Measurements from ENCODE around the gene GSX2. TPM values are rescaled to one million over a fixed set of nuclear protein-coding genes. Genes with fewer than 3 reads are reported as not detected.

Gene GSX2
- total RNA-seq, 1 donor from 2014 or later: not detected

DNA sequence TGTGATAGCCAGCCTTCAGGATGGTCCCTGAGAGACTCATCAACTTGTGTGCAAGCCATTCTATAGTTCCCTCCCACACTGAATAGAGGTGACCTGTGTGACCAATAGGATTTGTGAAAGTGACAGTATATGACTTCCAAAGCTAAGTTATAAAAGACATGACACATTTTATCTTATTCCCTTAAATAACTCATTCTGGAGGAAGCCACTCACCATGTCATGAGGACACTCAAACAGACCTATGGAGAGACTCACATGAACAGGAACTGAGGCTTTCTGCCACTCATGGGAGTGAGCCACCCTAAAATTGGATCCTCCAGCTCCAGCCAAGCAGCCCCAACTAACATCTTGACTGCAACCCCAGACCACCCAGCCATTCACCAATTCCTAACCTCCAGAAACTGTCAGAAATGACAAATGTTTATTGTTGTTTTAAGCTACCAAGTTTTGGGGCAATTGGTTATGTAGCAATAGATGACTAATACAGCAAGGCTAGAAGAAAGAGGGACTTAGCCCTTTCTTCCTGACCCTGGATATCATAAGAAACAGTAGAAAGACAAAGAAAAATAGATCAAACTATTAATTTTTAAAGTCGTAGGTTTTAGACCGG lies 26.6 kb upstream of the GSX2 start:
- DNase-seq (ENCODE audit: missing footprints) (no peak), ATAC-seq (no peak)
- intact Hi-C loops (cut with DNase I): no loop called here

GRCh38 chr4:54074381-54074780 lies 25.6 kb upstream of the GSX2 start:
- ATAC-seq (no peak), DNase-seq (ENCODE audit: missing footprints) (no peak)
- intact Hi-C loops (cut with DNase I): no loop called here

- intact Hi-C loops (cut with DNase I): no loop called here
- DNase-seq (ENCODE audit: missing footprints): no peak
- ATAC-seq: no peak
Observed at GRCh38 chr4:54076673-54077072, 23.3 kb upstream of the GSX2 start.

DNA sequence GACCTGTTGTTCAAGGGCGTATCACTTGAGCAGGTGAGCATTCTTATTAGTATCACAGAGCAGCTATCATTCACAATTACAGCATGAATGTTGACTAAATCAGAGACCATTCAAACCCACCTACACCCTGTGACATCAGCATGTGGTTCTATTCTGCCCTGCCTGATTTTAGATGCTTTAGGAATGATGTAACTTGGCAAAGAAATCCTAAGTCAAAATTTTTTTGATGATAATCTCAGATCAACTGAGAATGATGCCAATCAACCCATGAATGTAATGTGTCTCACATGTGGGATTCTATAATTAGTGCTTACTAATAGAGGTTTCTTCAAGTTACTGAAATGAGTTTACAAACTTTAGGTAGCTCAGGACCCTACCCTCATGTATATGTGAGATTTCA lies 22.2 kb upstream of the GSX2 start:
- no peak for DNase-seq (ENCODE audit: missing footprints)
- ATAC-seq: no peak
- intact Hi-C loops (cut with DNase I): no loop called here

DNA sequence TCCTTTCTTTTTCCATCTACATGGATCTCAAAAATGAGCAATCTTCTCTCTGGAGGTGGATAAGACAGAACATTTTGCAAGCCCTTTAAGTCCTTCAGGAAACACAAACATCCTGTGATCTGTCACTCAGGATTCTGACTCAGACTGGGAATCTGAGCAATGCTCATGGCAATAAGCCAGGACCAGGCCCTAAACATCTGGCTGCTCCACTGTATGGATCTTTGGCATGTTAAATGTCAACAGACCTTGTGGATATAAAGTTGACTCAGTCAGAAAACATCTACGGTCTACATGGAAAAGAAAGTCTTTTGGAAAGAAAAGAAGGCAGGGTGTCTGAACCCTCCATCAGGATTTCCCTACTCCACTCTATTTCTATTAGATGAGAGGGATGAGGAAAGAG lies 17.8 kb upstream of the GSX2 start:
- ATAC-seq (no peak), DNase-seq (ENCODE audit: missing footprints) (no peak)
- intact Hi-C loops (cut with DNase I): no loop called here

DNA sequence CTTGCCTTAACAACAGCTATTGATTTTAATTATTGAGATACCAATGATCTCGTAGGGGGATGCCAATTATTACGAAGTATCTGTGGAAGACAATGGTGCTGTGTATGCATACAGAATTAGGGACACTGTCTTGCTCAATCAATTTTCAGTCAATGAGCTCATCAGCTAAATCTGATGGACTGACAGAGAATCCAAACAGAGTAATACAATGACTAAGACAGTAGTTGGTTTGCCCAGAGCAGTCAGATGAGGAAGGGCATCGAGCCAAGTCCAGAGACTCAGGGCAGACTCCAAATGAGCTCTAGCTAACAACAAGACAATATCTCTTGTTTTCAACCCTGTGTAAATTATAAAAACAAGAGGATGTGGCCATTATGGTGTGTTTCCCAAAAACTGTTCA lies 14.7 kb upstream of the GSX2 start:
- intact Hi-C loops (cut with DNase I): no loop called here
- DNase-seq (ENCODE audit: missing footprints) (no peak), ATAC-seq (peak; percentile 37)

GRCh38 chr4:54089875-54090274 lies 10.1 kb upstream of the GSX2 start:
- DNase-seq (ENCODE audit: missing footprints) (no peak), ATAC-seq (no peak)
- intact Hi-C loops (cut with DNase I): no loop called here

DNA sequence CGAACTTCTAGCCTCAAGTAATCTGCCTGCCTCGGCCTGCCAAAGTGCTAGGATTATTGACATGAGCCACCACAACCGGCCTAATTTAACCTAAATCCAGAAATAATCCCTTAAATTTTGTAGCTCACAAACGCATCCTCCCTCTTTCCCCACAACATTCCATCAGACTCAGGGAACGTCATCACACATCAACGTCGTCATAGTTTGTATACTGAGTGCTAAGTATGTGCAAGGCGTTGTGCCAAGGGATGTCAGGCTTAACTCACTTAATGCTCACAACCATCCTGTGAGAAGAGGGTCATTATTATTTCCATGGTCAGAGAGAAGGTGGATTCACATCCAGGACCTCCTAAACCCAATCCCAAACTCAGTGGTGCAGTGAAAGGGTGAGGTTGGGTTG lies 9.6 kb upstream of the GSX2 start:
- intact Hi-C loops (cut with DNase I): no loop called here
- DNase-seq (ENCODE audit: missing footprints): no peak
- ATAC-seq: no peak

DNA sequence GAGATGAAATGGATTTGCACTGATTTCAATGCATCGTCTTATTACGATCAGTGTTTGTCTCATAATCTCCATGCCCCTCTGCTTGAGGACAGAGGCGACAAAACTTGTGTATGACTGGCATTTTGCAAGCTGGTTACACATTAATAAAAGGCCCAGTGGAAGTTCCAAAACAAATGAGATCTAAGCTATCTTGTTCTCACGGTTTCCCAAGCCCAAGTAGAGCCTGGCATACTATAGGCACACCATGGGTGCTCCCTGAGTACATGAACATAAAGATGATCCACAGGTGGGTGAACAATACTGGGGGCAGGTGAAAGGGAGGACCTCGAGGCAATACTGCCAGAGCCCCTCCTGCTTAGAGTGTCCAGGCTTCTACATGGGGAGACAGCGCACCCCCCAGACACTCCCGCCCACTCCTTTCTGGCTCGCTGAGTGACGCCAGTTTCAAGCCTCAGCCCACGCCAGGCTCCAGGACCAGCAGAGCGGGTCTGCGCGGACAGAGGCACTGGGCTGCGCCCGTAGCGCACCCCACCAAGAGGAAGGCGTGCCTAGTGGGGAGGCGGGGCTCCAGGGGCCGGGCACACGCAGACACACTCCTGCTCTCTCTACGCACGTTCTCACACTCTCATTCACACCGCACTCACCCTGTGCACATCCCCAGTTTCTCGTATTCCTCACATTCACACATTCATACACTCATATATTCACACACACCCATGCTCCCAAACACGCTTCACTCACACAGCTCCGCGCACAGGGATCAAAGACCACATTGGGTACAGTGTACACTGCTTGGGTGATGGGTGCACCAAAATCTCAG lies 8.9 kb upstream of the GSX2 start:
- intact Hi-C loops (cut with DNase I): no loop called here
- ATAC-seq: peak; percentile 80
- DNase-seq (ENCODE audit: missing footprints): no peak

DNA sequence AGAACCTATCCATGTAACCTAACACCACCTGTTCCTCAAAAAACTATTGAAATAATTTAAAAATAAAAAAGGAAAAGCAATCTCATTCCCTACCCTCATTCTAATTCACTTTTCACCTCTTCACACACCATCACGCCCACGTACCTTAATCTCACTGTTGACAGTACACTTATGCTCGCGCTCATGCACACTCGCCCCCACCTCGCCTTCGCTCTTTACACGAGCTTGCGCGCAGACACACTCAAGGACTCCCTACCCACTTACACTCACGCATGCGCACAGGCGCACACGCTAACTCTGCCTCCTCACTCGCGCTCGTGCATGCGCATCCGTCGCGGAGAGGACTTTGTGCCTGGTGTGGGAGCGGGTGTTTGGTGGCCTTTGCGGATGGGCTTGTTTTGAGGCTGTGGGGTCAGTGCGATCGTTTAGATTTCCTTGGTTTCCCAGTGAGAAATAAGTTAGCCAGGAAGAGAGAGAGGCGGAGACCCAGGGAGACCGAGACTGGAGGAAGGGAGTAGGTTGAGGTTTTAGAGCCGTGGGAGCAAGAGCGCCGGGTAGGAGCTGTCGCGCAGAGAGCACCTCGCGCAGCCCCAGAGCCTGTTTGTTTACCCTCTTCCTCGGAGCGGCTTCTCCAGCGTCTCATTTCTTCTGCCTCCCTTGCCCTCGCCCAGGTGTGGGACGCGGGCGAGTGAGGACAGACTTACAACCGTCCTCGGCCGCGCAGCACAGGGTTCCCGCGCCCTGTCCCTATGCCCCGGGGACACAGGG lies 8.1 kb upstream of the GSX2 start:
- DNase-seq (ENCODE audit: missing footprints): peak; percentile 93
- peak; percentile 92 for ATAC-seq
- intact Hi-C loops (cut with DNase I): no loop called here

- DNase-seq (ENCODE audit: missing footprints) (no peak), ATAC-seq (no peak)
- intact Hi-C loops (cut with DNase I): no loop called here
Observed at GRCh38 chr4:54092405-54093323, 7.3 kb upstream of the GSX2 start.

- intact Hi-C loops (cut with DNase I): no loop called here
Observed at GRCh38 chr4:54093324-54094240, 6.4 kb upstream of the GSX2 start.

GRCh38 chr4:54094451-54094850 lies 5.5 kb upstream of the GSX2 start:
- ATAC-seq (no peak), DNase-seq (ENCODE audit: missing footprints) (no peak)
- intact Hi-C loops (cut with DNase I): no loop called here

More at GRCh38 chr4:54093324-54094240, 6.4 kb upstream of the GSX2 start:
- ATAC-seq (no peak), DNase-seq (ENCODE audit: missing footprints) (no peak)

GRCh38 chr4:54095110-54095825 lies 4.7 kb upstream of the GSX2 start:
- DNase-seq (ENCODE audit: missing footprints) (no peak), ATAC-seq (no peak)
- intact Hi-C loops (cut with DNase I): no loop called here

DNA sequence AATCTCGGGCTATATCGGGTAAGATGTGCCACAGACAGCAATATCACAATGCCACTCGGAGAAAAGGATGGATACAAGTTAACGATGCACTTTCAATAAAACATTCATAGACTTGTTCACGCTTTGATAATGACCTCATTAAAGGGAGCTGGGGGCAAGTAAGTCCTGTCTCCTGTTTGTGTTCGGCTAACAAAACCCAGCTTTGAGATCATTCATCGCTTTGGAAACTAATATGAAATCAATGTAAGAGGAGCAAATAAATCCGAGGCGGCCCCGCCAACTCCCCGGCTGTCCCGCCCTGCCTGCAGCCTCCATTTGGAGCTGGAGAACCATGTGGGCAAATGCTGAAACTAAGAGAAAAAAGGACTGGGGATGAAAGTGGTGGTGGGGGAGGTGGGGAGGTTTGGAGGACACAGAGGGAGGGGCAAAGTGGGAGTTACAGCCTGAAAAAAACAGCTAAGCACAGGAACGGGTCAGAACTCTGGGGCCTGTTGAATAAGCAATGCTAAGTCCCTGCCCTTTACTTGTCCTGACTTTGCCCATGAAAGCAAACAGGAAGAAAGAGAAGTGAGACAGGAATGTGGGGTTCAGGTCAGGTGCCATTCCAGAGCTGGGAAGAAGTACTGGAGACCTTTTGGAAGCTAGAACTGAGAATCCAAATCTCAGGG lies 3.5 kb upstream of the GSX2 start:
- intact Hi-C loops (cut with DNase I): no loop called here
- DNase-seq (ENCODE audit: missing footprints) (no peak), ATAC-seq (no peak)

GRCh38 chr4:54097152-54097551 lies 2.8 kb upstream of the GSX2 start:
- intact Hi-C loops (cut with DNase I): no loop called here
- DNase-seq (ENCODE audit: missing footprints): no peak
- no peak for ATAC-seq

DNA sequence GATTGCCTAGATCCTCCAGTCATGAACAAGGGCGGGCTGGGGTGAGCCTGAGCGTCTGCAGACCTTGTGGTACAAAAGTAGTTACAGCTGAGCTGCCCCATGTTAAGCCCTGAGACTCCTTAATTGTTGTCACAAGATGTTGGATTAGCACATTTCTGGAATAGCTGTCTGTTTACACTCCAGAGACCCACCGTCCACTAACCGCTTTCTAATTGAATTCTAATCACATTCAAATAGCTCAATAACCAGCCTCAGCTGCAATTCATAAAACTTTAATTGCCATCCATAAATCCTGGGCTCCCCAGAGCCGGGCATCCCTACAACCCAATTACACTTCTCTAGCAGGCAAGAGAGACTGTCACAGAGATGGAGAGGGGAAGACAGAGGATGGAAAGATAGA lies 1.6 kb upstream of the GSX2 start:
- ATAC-seq (no peak), DNase-seq (ENCODE audit: missing footprints) (no peak)
- intact Hi-C loops (cut with DNase I): no loop called here
